ENCODE data around the gene FAM43A.
A peak's percentile ranks its signal among the peaks of the same experiment; 100 is the strongest.

The FAM43A gene

DNA sequence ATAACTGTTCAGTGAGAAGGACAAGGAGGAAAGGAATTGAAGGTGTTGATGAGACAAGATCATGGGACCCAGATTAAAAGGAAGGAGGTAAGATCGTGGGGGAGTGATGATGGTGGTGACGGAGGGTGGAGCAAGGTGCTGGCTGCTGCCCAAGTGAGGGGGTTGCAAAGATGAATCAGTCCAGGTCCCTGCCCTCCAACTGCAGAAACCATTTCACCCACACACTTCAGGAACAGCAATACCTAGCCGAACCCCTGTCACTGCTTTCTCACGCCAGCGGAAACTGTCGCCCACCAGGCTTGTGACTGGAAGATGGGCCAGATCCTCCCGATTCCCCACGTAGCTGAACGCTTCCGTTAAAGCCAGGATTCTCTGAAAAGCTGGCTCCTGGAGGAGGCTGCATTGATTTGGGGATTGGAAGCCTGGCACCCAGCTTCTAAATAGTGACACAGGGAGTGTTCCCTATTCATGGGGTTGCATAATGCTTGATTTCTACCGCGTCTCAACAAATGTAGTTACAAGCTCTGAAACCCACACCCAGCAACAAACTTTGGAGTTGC, 10.5 kb upstream of the FAM43A start:
- TF ChIP-seq, protein P1, sequence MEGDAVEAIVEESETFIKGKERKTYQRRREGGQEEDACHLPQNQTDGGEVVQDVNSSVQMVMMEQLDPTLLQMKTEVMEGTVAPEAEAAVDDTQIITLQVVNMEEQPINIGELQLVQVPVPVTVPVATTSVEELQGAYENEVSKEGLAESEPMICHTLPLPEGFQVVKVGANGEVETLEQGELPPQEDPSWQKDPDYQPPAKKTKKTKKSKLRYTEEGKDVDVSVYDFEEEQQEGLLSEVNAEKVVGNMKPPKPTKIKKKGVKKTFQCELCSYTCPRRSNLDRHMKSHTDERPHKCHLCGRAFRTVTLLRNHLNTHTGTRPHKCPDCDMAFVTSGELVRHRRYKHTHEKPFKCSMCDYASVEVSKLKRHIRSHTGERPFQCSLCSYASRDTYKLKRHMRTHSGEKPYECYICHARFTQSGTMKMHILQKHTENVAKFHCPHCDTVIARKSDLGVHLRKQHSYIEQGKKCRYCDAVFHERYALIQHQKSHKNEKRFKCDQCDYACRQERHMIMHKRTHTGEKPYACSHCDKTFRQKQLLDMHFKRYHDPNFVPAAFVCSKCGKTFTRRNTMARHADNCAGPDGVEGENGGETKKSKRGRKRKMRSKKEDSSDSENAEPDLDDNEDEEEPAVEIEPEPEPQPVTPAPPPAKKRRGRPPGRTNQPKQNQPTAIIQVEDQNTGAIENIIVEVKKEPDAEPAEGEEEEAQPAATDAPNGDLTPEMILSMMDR (IDR thresholded peaks at IDR 0.05; ENCODE audit: control insufficient read depth, extremely low read depth, insufficient read depth), result no peak
- no peak overlapping the region for H3K4me3 ChIP-seq (ENCODE audit: low read depth, low read length)
- no peak for DNase-seq (ENCODE audit: low read depth)

DNA sequence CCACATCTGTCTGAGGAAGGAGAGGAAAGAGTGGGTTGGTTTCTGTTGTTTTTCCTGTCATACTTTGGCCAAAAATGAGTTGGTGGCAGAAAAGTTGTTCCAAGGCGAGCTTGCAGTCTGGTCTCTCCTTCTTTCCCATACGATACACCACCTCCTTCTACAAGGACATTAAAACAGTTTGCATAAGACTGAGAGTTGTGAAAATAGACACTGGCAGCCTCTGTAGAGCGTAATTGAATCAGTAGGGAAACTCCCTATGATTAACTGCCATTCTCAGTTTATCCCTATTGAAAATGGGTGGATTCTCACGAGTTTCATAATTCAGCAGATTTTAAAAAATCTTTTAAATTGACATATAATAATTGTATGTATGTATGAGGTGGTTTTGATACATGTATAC, 10.0 kb upstream of the FAM43A start:
- H3K4me3 ChIP-seq (ENCODE audit: low read depth, low read length), result no peak overlapping the region
- no peak for DNase-seq (ENCODE audit: low read depth)
- TF ChIP-seq, protein P1 (IDR thresholded peaks at IDR 0.05; ENCODE audit: control insufficient read depth, extremely low read depth, insufficient read depth), result no peak

DNA sequence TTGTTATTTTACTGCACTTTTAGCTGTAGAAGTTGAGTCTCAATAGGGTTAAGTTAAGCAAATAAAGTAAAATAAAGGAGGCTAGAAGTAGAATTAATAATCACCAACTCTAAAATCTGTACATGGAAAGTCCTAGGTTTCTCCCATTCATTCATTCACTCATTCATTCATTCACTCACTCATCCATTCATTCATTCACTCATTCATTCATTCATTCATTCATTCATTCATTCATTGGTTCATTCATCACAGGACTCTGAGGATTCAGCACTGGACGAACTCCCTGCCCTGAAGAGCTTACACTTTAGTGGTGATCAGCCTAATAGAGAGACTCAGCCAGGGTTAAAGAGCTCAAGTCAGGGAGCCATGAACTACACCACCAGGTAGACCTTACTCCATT, 9.2 kb upstream of the FAM43A start:
- TF ChIP-seq, protein P1 (IDR thresholded peaks at IDR 0.05; ENCODE audit: control insufficient read depth, extremely low read depth, insufficient read depth), result no peak
- no peak overlapping the region for H3K4me3 ChIP-seq (ENCODE audit: low read depth, low read length)
- no peak for DNase-seq (ENCODE audit: low read depth)

DNA sequence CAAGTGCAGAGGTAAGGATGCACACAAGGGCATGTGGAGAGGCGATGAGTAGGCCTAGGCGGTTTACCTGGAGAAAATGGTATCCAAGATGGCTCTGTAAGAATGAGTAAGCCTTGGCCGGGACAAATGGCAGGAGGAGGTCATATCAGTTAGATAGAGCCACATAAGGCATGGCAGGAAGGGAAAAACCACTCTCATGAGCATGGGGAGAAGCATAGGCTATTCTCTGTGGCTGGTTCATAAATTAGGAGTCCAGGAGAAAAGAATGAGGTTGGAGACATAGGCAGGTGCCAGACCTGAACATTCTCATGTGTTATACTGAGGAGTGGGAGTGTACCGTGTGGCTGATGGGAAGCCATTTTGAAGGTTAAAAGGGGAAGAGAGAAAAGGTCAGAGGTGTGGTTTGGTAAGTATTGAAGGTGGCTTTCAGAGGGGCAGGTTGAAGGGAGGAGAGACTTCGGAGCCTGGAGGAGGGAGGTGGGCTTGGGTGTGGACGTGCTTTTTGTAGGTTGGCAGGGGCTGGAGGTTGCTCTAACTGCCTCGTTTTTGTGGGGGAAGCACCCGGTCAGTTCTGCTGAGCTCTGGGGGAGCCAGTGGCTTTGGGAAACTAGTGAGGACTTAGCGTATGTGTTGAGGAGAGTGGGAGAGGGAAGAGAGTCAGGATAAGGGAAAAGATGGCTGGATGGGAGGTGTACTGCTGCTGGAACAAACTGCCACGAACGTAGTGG, 4.6 kb upstream of the FAM43A start:
- H3K4me3 ChIP-seq (ENCODE audit: low read depth, low read length), result no peak overlapping the region
- TF ChIP-seq, protein P1 (IDR thresholded peaks at IDR 0.05; ENCODE audit: control insufficient read depth, extremely low read depth, insufficient read depth), result no peak
- DNase-seq (ENCODE audit: low read depth), result no peak

DNA sequence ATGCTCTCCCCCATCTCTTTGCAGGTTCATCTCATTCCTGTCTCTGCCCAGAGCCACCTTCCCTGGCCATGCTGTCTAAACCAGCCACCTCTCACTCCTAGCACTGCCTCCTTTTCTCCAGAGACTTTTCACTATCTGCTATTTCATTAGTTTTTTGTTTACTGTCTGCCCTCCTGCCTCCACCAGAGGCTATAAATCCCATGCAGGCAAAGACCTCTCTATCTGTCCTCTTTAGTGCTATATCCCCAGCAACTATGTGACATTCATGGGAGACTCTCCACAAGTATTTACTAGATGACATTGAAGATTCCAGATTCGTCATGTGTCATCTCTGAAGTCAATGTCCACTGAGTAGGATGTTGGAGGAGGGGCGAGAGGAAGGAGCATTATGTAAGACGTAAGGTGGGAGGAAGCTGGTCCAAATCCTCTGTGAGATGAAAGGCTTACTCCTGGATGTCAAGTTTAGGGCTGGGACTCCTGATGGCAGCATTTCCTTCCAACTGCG, 3.4 kb upstream of the FAM43A start:
- DNase-seq (ENCODE audit: low read depth), result no peak
- TF ChIP-seq, protein P1 (IDR thresholded peaks at IDR 0.05; ENCODE audit: control insufficient read depth, extremely low read depth, insufficient read depth), result no peak
- H3K4me3 ChIP-seq (ENCODE audit: low read depth, low read length), result no peak overlapping the region

DNA sequence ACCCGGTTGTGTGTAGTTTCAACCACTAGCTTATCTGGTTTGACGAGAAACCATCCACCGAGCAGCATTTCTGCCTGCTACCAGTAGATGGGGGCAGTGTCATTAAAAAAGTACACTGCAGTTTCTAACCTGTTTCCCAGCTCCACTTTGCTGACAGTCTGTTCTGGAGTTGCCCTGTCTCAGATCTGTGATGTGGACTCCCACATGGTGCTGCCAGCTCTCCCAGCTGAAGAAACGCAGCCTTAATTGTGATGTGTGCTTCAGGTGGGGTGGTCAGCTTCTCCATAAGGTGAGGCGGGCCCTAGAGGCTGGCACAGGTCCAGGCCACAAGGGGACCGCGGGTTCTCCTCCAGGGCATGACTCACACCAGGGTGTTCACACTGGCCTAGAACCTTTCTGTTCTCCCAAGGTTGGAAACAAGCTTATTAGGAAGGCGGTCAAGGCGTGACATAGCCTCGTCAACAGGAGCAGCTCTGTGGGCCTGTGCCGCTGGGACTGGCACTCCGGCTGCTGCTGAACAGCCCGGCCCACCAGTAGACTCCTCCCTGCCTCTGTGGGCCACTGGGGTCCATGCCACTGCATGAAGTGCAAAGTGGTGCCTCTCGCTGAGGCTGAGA, 2.9 kb upstream of the FAM43A start:
- H3K4me3 ChIP-seq (ENCODE audit: low read depth, low read length), result no peak overlapping the region
- peak; percentile 92 for DNase-seq (ENCODE audit: low read depth)
- TF ChIP-seq, protein P1 (IDR thresholded peaks at IDR 0.05; ENCODE audit: control insufficient read depth, extremely low read depth, insufficient read depth), result peak; percentile 89
